HG03097 (cell line): Measurements from ENCODE around the gene NR3C2.
"Not testable (repeated sequence)": the region's sequence is repeated elsewhere in the genome, so short reads cannot be mapped to it uniquely, and the experiment has no call there.

Experiments used
- ATAC-seq: cut with Tn5 transposase; IDR thresholded peaks from one replicate; pipeline ENCODE4 v1.9.1; 2021; ENCODE audit not compliant: unreplicated experiment, low FRiP score

The NR3C2 gene

GRCh38 chr4:148323316-148323715 lies 118.9 kb downstream of the NR3C2 start:
- not testable (repeated sequence) for ATAC-seq

DNA sequence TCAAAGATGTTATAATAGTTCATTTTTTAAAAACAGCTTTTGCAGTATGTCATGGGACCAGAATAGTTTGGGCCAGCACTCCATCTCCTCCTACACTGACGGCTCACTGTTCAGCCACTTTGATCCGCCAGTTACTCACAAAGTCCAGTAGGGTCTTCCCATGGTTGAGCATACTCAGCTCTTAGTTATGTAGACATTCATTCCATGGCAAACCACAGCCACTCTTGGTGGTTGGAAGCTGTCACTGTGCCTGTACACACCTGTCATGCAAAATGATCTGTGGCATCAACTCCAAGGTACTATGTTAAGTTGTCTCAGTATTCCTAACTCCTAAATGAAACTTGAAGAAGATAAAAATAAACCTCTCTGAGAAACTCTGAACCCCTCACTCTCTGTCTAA lies 127.2 kb downstream of the NR3C2 start:
- ATAC-seq, result no peak

DNA sequence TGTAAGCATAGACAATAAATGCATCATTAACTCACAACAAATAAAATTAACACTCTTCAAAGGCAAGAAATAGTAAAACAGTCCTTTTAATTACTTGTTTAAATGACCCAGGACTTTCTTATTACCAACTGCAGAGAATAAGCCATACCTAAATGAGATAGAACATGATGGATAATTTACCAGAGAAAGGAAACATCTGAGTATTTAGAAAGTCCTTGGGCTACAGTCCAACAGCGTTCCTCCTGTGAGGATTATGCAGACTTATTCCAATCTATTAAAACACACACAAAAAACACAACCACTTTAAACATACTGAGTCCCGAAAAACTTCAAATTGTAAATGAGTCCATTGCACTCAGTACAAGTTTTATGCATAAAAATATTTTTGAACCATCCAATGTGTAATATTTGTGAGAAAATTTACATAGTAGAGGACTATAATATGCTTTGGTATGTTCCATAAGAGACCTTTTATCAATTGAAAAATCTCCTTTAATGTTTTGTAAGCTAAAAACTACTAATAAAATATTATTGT lies 129.2 kb downstream of the NR3C2 start:
- no peak for ATAC-seq

GRCh38 chr4:148311526-148311925 lies 130.7 kb downstream of the NR3C2 start:
- no peak for ATAC-seq

GRCh38 chr4:148310756-148311155 lies 131.5 kb downstream of the NR3C2 start:
- no peak for ATAC-seq

- no peak for ATAC-seq
These were observed 136.5 kb downstream of the NR3C2 start for GRCh38 chr4:148305751-148306150.

DNA sequence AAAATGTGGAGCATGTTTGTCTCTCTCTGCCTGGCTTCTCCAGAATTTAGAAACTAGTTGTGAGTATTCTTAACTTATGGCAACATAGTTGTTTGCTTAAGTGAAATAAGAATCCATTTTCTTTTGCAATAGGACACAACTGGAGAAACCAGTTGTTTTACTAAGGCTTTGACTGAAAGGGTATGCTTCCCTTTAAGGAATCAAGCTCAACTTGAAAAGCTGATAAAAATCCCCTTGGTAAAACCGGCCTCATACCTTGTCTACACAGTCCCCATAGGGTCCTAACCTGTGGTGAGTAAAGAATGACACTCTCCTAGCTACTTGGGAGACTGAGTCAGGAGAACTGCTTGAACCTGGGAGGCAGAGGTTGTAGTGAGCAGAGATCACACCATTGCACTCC lies 139.8 kb downstream of the NR3C2 start:
- ATAC-seq, result no peak

- ATAC-seq, result no peak
These were observed 141.3 kb downstream of the NR3C2 start for GRCh38 chr4:148300877-148301276.

DNA sequence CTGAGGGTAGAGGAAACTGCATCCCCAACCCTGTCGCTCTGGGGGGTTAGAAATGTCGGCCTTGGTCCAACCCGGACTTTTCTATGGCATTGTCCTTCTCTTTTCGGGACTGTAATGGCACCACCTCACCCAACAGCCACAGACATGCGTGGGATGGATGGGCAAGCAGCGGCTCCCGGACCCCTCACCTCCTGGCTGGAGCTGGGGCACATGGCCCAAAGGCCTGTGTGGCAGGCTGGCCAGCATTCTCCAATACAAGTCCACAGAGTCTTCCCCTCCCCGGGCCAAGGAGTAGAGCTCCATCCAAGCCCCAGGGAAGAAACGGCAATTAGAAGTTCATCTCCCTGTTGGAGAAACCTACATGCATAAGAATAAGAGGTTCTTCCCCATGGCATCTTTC lies 142.9 kb downstream of the NR3C2 start:
- no peak for ATAC-seq

DNA sequence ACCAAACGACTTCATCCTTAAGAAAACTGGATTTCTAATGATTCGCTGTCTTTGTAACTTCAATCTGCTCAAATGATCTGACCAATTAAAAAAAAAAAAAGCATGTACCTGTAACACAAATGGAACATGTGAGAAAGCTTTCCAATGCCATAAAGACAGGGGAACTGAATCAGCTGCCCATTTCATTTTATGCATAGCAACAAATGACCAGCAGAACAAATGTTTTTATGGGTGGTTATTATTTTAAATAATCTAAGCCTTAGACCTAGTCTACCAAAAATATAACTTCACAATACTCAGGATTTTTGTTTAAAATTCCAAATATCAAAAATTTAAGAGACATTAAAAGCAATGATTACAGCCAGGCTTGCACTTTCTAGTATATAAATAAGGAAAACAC lies 145.7 kb downstream of the NR3C2 start:
- ATAC-seq, result no peak

- ATAC-seq, result no peak
These were observed 146.6 kb downstream of the NR3C2 start for GRCh38 chr4:148295642-148296041.

DNA sequence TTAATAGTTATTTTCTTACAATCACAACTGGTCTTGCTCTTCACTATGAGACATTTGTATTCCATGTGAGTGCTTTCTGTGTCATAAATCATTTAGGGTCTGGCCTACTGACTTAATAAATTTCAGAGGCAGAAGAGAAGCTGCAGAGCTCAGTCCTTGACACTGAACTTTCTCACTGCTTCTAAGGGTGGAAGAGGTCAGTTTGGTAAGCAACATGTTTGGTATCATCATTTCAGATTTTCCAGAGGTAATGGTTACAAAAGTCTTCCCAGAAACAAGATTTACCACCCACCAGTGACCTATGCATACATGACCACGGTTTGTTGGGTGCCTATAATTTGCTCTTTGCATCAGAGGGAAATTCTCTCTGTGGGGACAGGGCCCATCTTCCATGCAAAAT lies 148.6 kb downstream of the NR3C2 start:
- ATAC-seq, result no peak

DNA sequence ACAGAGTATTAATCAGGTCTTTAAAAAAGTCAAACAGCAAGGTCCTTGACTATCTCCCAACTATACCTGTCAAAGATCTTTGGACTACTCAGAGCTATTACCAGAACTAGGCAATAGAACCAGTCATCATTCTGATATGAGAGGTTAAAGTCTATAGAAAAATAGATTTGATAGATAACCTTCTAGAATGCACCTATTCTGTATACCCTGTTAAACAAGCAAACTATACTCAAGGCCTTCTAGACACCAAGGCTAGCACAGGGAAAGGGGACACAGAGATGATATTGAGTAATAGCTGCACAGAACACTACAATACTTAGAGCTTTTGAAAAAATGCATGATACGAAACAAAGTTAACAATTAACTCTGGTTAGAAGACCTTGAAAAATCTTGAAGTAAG lies 149.5 kb downstream of the NR3C2 start:
- no peak for ATAC-seq

DNA sequence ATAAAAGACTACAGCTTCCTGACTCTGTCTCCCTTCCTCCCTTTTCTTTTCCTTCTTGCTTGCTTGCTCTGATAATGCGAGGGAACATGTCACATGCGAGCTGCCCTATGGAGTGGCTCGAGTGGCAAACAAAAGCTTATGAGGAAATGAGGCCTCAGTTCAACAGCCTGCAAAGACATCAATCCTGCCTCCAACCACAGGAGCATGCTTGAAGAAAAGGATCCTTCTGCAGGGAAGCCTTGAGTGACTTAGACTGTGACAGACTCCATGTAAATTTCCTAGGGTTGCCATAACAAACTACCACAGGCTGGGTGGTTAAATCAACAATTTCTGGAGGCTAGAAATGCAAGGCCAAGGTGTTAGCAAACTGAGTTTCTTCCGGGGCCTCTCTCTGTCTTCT lies 152.5 kb downstream of the NR3C2 start:
- no peak for ATAC-seq

DNA sequence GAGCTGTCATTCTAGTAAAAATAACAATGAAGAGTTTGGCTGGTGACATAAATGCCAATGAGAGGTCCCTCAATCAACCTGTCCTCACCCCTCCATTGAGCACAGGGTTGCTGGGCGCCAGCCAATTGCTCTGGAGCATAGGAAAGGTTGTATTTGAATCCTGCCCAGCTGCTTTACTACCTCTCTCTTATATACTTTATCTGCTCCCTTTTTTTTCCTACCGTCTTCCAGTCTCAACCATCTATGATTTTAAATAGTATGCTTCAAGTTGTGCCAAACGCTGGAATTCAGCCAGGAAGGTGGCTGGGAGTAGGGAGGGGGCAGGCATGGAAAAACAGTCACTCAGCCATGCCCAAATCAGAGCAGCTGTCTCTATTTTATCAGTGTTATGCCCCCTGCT lies 153.8 kb downstream of the NR3C2 start:
- no peak for ATAC-seq

GRCh38 chr4:148287111-148287510 lies 155.1 kb downstream of the NR3C2 start:
- ATAC-seq, result no peak

DNA sequence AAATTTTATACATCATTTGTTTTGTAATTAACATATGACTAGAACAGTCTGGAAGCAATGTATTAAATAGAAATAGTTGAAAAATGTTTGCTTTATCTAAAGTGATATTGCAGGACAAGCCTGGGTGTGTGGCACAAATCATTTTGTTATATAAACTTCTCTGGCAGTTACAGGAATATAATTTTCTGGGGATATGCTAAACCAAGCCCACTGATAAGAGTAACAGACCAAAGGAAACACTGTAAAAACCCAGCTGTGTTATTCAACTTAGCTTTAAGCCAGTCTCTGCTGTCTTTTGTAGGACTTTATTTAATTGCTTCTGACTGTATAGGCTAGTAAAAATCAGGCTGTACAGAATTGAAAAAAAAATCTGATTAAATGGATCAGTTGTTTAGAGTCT lies 156.2 kb downstream of the NR3C2 start:
- no peak for ATAC-seq

GRCh38 chr4:148283665-148284064 lies 158.5 kb downstream of the NR3C2 start:
- ATAC-seq, result no peak

DNA sequence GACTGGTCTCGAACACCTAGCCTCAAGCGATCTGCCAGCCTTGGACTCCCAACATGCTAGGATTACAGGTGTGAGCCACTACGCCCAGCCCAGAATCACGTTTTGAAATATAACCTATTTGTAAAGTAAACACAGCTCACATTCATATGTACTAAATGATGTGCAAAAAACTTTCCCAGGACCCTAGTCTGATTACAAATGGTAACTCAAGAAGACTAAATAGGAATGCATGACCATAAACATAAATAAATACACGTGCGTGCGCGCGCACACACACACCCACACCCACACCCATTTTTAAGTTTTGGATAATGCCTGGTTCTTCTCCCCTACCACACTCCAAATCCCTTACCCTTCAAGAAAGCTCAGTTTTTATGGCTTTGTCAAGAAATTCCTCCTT lies 163.9 kb downstream of the NR3C2 start:
- ATAC-seq, result no peak

DNA sequence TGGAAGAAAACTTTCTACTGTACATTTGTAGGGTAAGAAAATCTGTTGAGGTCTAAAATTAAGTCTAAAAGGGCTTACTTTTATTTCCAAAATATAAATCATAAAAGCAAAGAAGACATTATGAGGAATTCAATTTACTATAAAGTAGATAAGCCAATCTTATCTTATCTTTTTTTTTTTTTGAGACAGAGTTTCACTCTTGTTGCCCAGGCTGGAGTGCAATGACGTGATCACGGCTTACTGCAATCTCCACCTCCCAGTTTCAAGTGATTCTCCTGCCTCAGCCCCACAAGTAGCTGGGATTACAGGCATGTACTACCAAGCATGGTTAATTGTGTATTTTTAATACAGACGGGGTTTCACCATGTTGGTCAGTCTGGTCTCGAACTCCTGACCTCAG lies 166.9 kb downstream of the NR3C2 start:
- ATAC-seq, result no peak

DNA sequence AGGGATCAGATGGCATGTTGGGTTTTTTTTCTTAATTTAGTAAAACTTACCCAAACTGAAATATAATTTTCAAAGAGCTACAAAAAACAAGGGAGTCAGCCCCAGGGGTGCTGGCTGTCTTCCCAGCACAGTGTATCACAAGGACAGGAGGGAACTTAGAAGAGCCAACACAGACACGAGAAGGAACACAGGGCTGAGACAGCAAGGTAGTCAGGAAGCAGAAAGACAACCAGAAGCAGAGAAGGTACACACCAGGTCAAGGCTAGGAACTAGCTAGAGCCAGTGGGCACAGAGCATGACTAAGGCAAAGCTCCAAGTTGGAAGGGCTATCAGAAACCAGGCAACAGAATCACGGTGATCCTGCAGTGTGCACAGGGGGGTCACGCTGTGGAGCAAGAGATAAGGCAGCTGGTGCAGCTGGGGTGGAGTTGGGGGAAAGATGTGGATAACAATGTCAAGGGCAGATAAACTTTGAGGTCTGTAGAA lies 168.7 kb downstream of the NR3C2 start:
- ATAC-seq, result no peak

DNA sequence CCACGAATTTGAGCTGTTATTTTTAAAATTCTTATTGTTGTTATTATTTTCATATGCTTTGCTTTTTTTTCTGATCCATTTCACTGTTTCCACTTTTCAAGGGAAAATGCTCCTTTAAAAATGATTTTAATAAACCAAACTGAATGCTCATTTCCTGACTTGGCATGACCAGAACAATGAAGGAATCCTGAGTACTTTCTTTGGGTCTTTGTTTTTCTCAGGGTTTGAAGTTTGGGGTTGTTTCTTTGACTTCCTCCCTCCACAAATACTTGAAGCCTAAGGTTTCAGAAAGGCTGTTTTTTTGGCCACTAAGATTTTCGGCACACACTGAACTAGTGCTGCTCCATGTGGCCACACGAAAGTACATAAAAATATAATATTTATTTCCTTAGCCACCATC lies 171.0 kb downstream of the NR3C2 start:
- no peak for ATAC-seq

- ATAC-seq, result no peak
These were observed 171.6 kb downstream of the NR3C2 start for GRCh38 chr4:148270630-148271029.
